LNCaP clone FGC (cell line): ENCODE results near the gene KCNH2.

ENCODE experiments used
- DNase-seq: peaks from one replicate; pipeline ENCODE4 v3.0.0-alpha.2; 2011; ENCODE audit warnings: low read depth
- H3K4me3 ChIP-seq: 2 replicates; pipeline ENCODE4 v1.5.1; 2011; ENCODE audit warnings: mild to moderate bottlenecking, low read depth, low read length, control low read depth
- CTCF ChIP-seq: IDR thresholded peaks from 2 replicates; pipeline ENCODE4 v1.5.1; 2012; ENCODE audit warnings: mild to moderate bottlenecking; ENCODE audit not compliant: control insufficient read depth, insufficient read depth; ENCODE audit errors: extremely low read depth

Gene KCNH2

GRCh38 chr7:150938566-150938965 lies 39.6 kb downstream of the KCNH2 start:
- no peak overlapping the region for H3K4me3 ChIP-seq
- no peak for TF ChIP-seq CTCF
- DNase-seq: no peak

- no peak for TF ChIP-seq CTCF
- no peak for DNase-seq
- H3K4me3 ChIP-seq: no peak overlapping the region
These were observed 40.1 kb downstream of the KCNH2 start for GRCh38 chr7:150937848-150938561.

GRCh38 chr7:150936018-150936417 lies 42.1 kb downstream of the KCNH2 start:
- TF ChIP-seq CTCF: no peak
- H3K4me3 ChIP-seq: no peak overlapping the region
- no peak for DNase-seq

GRCh38 chr7:150935149-150935548 lies 43.0 kb downstream of the KCNH2 start:
- DNase-seq: no peak
- no peak for TF ChIP-seq CTCF
- no peak overlapping the region for H3K4me3 ChIP-seq

- DNase-seq: no peak
- TF ChIP-seq CTCF: no peak
- H3K4me3 ChIP-seq: no peak overlapping the region
These were observed 43.9 kb downstream of the KCNH2 start for GRCh38 chr7:150934045-150934766.

- no peak for TF ChIP-seq CTCF
- DNase-seq: no peak
- no peak overlapping the region for H3K4me3 ChIP-seq
These were observed 46.8 kb downstream of the KCNH2 start for GRCh38 chr7:150931199-150931869.
